HEK293T (cell line): ENCODE results near the gene CD200R1L.

Source experiments
- CTCF ChIA-PET: fragments of 350-600 bp; formaldehyde crosslinking; extraction: SDS; loops from one replicate; lab custom pipeline; 2021; ENCODE audit warnings: antibody characterized with exemption, inconsistent platforms; lab: Yijun Ruan, JAX
- POLR2A ChIA-PET: fragments of 350-600 bp; formaldehyde crosslinking; extraction: SDS; loops from one replicate; lab custom pipeline; 2020; ENCODE audit warnings: antibody characterized with exemption, inconsistent platforms; lab: Yijun Ruan, JAX
- DNase-seq: peaks from one replicate; pipeline ENCODE4 v3.0.0; 2012; ENCODE audit warnings: mixed read lengths; ENCODE audit errors: extremely low spot score
- ARNT ChIP-seq: fragments of 450-650 bp; IDR thresholded peaks from 2 replicates; pipeline ENCODE4 v1.6.1; 2017; ENCODE audit warnings: mild to moderate bottlenecking
- BHLHE40 ChIP-seq: fragments of 450-650 bp; IDR thresholded peaks from 2 replicates; pipeline ENCODE4 v1.6.1; 2016; ENCODE audit warnings: mild to moderate bottlenecking, moderate library complexity, borderline replicate concordance
- CTBP1 ChIP-seq: fragments of 450-650 bp; IDR thresholded peaks from 2 replicates; pipeline ENCODE4 v1.6.1; 2016; ENCODE audit warnings: borderline replicate concordance
- ELF4 ChIP-seq: fragments of 450-650 bp; IDR thresholded peaks from 2 replicates; pipeline ENCODE4 v1.6.1; 2017; ENCODE audit warnings: antibody characterized with exemption
- FOXA1 ChIP-seq: fragments of 450-650 bp; IDR thresholded peaks from 2 replicates; pipeline ENCODE4 v1.6.1; 2016; ENCODE audit warnings: mild to moderate bottlenecking
- FOXK2 ChIP-seq: fragments of 450-650 bp; IDR thresholded peaks from 2 replicates; pipeline ENCODE4 v1.6.1; 2016; ENCODE audit warnings: mild to moderate bottlenecking
- FOXM1 ChIP-seq: fragments of 450-650 bp; IDR thresholded peaks from 2 replicates; pipeline ENCODE4 v1.6.1; 2017; ENCODE audit warnings: mild to moderate bottlenecking, borderline replicate concordance
- HDGF ChIP-seq: fragments of 450-650 bp; IDR thresholded peaks from 2 replicates; pipeline ENCODE4 v1.6.1; 2017; ENCODE audit warnings: antibody characterized with exemption, borderline replicate concordance
- L3MBTL2 ChIP-seq: fragments of 450-650 bp; conservative IDR thresholded peaks from 2 replicates; pipeline ENCODE4 v1.6.1; 2016; ENCODE audit warnings: mild to moderate bottlenecking
- LEF1 ChIP-seq: fragments of 450-650 bp; IDR thresholded peaks from 2 replicates; pipeline ENCODE4 v1.6.1; 2017; ENCODE audit warnings: mild to moderate bottlenecking, borderline replicate concordance
- NFRKB ChIP-seq: fragments of 450-650 bp; IDR thresholded peaks from 2 replicates; pipeline ENCODE4 v1.6.1; 2016; ENCODE audit warnings: mild to moderate bottlenecking, moderate library complexity
- SP1 ChIP-seq: fragments of 450-650 bp; IDR thresholded peaks from 2 replicates; pipeline ENCODE4 v1.6.1; 2017
- SUZ12 ChIP-seq: fragments of 450-650 bp; IDR thresholded peaks from 2 replicates; pipeline ENCODE4 v1.6.1; 2016; ENCODE audit warnings: mild to moderate bottlenecking
- TARDBP ChIP-seq: fragments of 450-650 bp; IDR thresholded peaks from 2 replicates; pipeline ENCODE4 v1.6.1; 2016
- ZNF384 ChIP-seq: fragments of 450-650 bp; IDR thresholded peaks from 2 replicates; pipeline ENCODE4 v1.6.1; 2016
- TF ChIP-seq, protein P1 (sequence below): fragments of 450-650 bp; IDR thresholded peaks from 2 replicates; pipeline ENCODE4 v1.6.1; 2016

The CD200R1L gene

GRCh38 chr3:112811917-112812660 lies 34.6 kb downstream of the CD200R1L start:
- POLR2A ChIA-PET = no interaction called here
- CTCF ChIA-PET = interaction anchor here (2.0 kb wide), 1 partner anchor 78 kb away, joined by 15 read pairs; no protein-coding TSS in a partner anchor
- DNase-seq = no peak
- TF ChIP-seq SUZ12 (no peak), TARDBP (no peak), ZNF384 (no peak), ARNT (no peak), SP1 (no peak), FOXM1 (no peak), L3MBTL2 (no peak), FOXA1 (no peak), LEF1 (no peak), HDGF (no peak), FOXK2 (no peak), CTBP1 (no peak), NFRKB (no peak), ELF4 (no peak), BHLHE40 (no peak)
- TF ChIP-seq, protein P1, sequence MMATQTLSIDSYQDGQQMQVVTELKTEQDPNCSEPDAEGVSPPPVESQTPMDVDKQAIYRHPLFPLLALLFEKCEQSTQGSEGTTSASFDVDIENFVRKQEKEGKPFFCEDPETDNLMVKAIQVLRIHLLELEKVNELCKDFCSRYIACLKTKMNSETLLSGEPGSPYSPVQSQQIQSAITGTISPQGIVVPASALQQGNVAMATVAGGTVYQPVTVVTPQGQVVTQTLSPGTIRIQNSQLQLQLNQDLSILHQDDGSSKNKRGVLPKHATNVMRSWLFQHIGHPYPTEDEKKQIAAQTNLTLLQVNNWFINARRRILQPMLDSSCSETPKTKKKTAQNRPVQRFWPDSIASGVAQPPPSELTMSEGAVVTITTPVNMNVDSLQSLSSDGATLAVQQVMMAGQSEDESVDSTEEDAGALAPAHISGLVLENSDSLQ = no peak

DNA sequence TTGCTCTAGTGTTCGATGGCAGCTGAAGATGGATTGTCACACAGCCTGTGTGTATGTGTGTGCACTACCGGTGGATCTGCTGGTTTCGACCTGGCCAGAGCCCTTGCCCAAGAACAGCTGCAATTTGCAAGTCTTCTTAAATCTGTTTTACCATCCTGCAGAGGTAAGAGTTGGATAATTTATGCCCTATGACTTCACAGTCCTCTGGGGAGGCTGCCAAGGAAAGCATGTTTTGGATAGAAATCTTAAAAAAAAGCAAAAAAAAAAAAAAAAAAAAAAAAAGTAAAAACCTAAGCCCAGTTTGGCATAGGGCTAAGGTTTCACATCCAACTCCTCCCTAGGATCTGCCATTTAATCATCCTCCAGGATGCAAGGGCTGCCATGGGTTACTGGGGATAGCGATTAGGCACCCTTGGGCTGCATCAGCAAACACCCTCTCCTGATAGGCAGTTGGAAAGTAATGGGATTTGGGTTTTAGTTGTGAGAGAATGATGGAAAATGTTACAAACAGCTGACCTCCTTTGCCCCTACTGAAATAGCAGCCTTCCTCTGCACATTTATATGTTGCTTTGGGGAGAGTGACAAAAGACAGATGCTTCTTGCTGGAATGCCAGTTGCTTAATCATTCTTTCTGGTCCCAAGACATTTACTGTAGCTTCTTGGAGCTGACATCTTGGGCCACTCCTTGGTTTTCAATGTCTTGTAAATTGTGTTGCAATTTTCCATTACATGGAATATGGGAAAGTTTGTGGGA lies 35.4 kb downstream of the CD200R1L start:
- POLR2A ChIA-PET = no interaction called here
- TF ChIP-seq HDGF (no peak), FOXK2 (no peak)
- TF ChIP-seq, protein P1 = no peak
- DNase-seq = no peak
- CTCF ChIA-PET = no interaction called here

GRCh38 chr3:112810561-112810960 lies 36.1 kb downstream of the CD200R1L start:
- no peak for DNase-seq
- no peak for TF ChIP-seq ZNF384
- TF ChIP-seq, protein P1 = no peak
- TF ChIP-seq L3MBTL2 = no peak
- no peak for TF ChIP-seq FOXM1
- TF ChIP-seq HDGF = no peak
- no peak for TF ChIP-seq FOXA1
- TF ChIP-seq LEF1 = no peak
- ChIA-PET POLR2A (no interaction called here), CTCF (no interaction called here)

DNA sequence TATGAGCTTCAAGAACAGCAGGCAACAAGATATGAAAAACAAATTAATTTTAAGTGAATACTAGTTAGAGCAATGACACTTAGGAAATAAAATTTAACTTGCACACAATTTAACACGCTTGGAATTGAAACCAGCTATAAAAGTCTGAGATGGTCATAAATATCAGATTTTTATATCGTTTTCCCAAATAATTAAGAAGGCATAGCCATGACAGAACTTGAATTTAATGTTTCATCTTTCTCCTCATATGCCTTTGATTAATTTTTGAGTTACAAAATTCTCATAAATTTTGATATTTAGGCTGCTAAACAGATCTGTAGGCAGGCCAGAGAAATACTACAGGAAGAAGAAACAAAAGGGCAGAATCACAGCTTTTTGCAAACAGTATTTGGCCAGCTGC lies 38.5 kb downstream of the CD200R1L start:
- CTCF ChIA-PET = interaction anchor here (0.9 kb wide), 1 partner anchor 165 kb away, joined by 3 read pairs; no protein-coding TSS in a partner anchor
- DNase-seq = no peak
- POLR2A ChIA-PET = no interaction called here
- TF ChIP-seq FOXA1 (no peak), HDGF (no peak), LEF1 (no peak), FOXK2 (no peak), ARNT (no peak), CTBP1 (no peak), NFRKB (no peak), SP1 (no peak), TARDBP (no peak), ELF4 (no peak), FOXM1 (no peak), L3MBTL2 (no peak), BHLHE40 (no peak), SUZ12 (no peak), ZNF384 (no peak)
- TF ChIP-seq, protein P1 = no peak

DNA sequence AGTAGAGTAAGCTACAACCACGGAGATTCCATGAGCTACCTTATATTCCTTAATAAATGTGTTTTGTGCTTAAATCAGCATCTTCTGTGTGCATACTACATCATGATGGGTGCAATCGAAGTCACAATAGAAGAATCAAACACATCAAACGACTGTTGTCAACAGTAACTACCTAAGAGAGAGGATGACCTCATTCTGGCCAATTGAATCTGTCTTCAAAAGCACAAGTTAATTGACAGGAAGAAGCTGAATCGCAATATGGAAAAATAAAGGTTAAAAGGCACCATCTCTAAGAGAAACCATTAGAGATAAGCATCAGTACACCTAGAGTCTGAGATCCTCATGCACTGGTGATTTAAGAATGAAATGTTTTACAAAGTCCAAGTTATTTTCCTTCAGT lies 39.0 kb downstream of the CD200R1L start:
- no peak for DNase-seq
- CTCF ChIA-PET = interaction anchor here (0.9 kb wide), 1 partner anchor 165 kb away, joined by 3 read pairs; no protein-coding TSS in a partner anchor
- no peak for TF ChIP-seq SUZ12
- no peak for TF ChIP-seq SP1
- no peak for TF ChIP-seq BHLHE40
- no peak for TF ChIP-seq LEF1
- POLR2A ChIA-PET = no interaction called here

GRCh38 chr3:112806903-112807302 lies 39.8 kb downstream of the CD200R1L start:
- no peak for DNase-seq
- TF ChIP-seq NFRKB = no peak
- no peak for TF ChIP-seq SP1
- no peak for TF ChIP-seq LEF1
- POLR2A ChIA-PET = no interaction called here
- CTCF ChIA-PET = no interaction called here
